SU-DHL-6 (cell line): ENCODE data around the gene CLMP.

Experiments
- CTCF ChIP-seq: fragments of 200-600 bp; sonication (generic); IDR thresholded peaks from one replicate; pipeline ENCODE4 v1.5.1; 2017; ENCODE audit warnings: antibody characterized with exemption, mild to moderate bottlenecking, low read length, moderate library complexity; ENCODE audit not compliant: insufficient read depth, poor library complexity, severe bottlenecking
- EZH2phosphoT487 ChIP-seq: fragments of 200-600 bp; sonication (generic), shearing (Covaris generic); conservative IDR thresholded peaks from 2 replicates; pipeline ENCODE4 v1.6.1; 2018; ENCODE audit warnings: mild to moderate bottlenecking, antibody characterized with exemption, low read length, moderate library complexity, mixed read lengths

DNA sequence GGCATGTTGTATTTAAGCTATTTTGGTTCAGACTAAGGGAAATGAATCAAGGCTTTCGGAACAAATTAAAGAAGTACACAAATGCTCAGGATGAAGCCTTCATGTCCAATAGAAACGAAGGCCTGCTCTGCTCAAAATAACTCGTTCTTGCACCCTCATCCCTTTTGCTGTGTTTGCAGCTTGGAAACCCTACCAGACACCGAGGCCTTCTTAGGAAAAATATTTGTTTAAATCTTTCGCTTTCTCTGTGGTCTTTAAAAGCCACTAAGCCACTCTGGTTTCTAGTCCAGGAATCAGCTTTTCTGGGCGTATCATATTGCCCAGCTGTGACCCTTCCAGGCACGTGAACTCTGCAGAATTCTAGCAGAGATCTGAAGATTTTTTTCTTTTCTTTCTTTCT lies 72.2 kb downstream of the CLMP start:
- TF ChIP-seq EZH2phosphoT487 = no peak
- TF ChIP-seq CTCF = no peak
